Measurements from ENCODE around the gene IL17D. TPM values are rescaled to one million over a fixed set of nuclear protein-coding genes. Genes with fewer than 3 reads are reported as not detected.

The IL17D gene
- total and polyA plus RNA-seq, 12 donors, result 0.47 to 3.8 (median 1.4) TPM

- Histone ChIP-seq H3K27ac (no peak overlapping the region), H3K9me3 (replicated peaks in 1 of 3) (no peaks in the 10 kb centered on the region), H3K4me1 (replicated peaks in 1 of 2) (no peaks in the 10 kb centered on the region), H3K4me3 (no peak overlapping the region), H3K27me3 (no peaks in the 10 kb centered on the region), H3K36me3 (replicated peaks in 1 of 2) (no peaks in the 10 kb centered on the region)
- 80 to 90% (median 86%) methylated on average over 4 of the region's 4 CpGs for WGBS, 4 donors
- intact Hi-C loops (cut with DNase I), result no loop called here
- no peak for TF ChIP-seq CTCF (IDR thresholded peaks at IDR 0.05)
- DNase-seq, result no peak
These were observed 36.6 kb upstream of the IL17D start for GRCh38 chr13:20666948-20667347.

- no peaks in the 10 kb centered on the region for H3K36me3 ChIP-seq (replicated peaks in 1 of 2)
- no peaks in the 10 kb centered on the region for H3K27me3 ChIP-seq
- H3K9me3 ChIP-seq (replicated peaks in 1 of 3), result no peaks in the 10 kb centered on the region
- no peaks in the 10 kb centered on the region for H3K4me1 ChIP-seq (replicated peaks in 1 of 2)
- DNase-seq, result no peak
- H3K4me3 ChIP-seq, result no peak overlapping the region
- 31 to 37% (median 34%) methylated on average over 4 of the region's 4 CpGs for WGBS, 4 donors
- H3K27ac ChIP-seq, result no peak overlapping the region
- no peak for TF ChIP-seq CTCF (IDR thresholded peaks at IDR 0.05)
- no peak for TF ChIP-seq POLR2A (IDR thresholded peaks at IDR 0.05)
- intact Hi-C loops (cut with DNase I), result no loop called here
These were observed 35.6 kb upstream of the IL17D start for GRCh38 chr13:20667857-20668437.

- Histone ChIP-seq H3K4me3 (no peak overlapping the region), H3K4me1 (replicated peaks in 1 of 2) (no peaks in the 10 kb centered on the region), H3K36me3 (replicated peaks in 1 of 2) (no peaks in the 10 kb centered on the region), H3K27me3 (no peaks in the 10 kb centered on the region), H3K27ac (no peak overlapping the region), H3K9me3 (replicated peaks in 1 of 3) (no peaks in the 10 kb centered on the region)
- WGBS, 4 donors, result 73 to 96% (median 82%) methylated on average over 5 of the region's 5 CpGs
- intact Hi-C loops (cut with DNase I), result no loop called here
- TF ChIP-seq POLR2A (IDR thresholded peaks at IDR 0.05), result no peak
- TF ChIP-seq CTCF (IDR thresholded peaks at IDR 0.05), result no peak
- no peak for DNase-seq
These were observed 34.3 kb upstream of the IL17D start for GRCh38 chr13:20669162-20669561.

- no peak overlapping the region for H3K4me3 ChIP-seq
- H3K27me3 ChIP-seq, result no peaks in the 10 kb centered on the region
- H3K27ac ChIP-seq, result no peak overlapping the region
- H3K9me3 ChIP-seq (replicated peaks in 1 of 3), result no peaks in the 10 kb centered on the region
- TF ChIP-seq CTCF (IDR thresholded peaks at IDR 0.05) (no peak), POLR2A (IDR thresholded peaks at IDR 0.05) (no peak)
- 89 to 100% (median 93%) methylated on average over 1 of the region's 1 CpG for whole genome bisulfite sequencing, 4 donors
- DNase-seq, result no peak
- intact Hi-C loops (cut with DNase I), result no loop called here
- no peaks in the 10 kb centered on the region for H3K4me1 ChIP-seq (replicated peaks in 1 of 2)
- H3K36me3 ChIP-seq (replicated peaks in 1 of 2), result no peaks in the 10 kb centered on the region
These were observed 31.7 kb upstream of the IL17D start for GRCh38 chr13:20671789-20672188.

Data from adrenal gland (tissue), 12 donors.